ENCODE results near the gene MUCL3. TPM values are rescaled to one million over a fixed set of nuclear protein-coding genes. Genes with fewer than 3 reads are reported as not detected.

Gene MUCL3
- total and polyA plus RNA-seq, 10 of the 15 experiments (the other 5 are each of a cell fraction or from before 2014, with no cell fraction given), result 0.03 to 1.4 (median 0.61) TPM

GRCh38 chr6:30917041-30917440 is 23.7 kb upstream of the MUCL3 start:
- H3K36me3 ChIP-seq (ENCODE audit: control insufficient read depth in 2 of 2, insufficient read depth in 2 of 2, low read length in 1 of 2), result peaks cover 11 to 13% of the 10 kb centered on the region in 2 experiments; a peak in 3 of 4 replicates
- intact Hi-C loops (cut with micrococcal nuclease; ENCODE audit: unreplicated experiment), result loop anchor here (5.0 kb wide), 1 partner anchor 165 kb away; no protein-coding TSS in a partner anchor

GRCh38 chr6:30917487-30917886 is 23.3 kb upstream of the MUCL3 start:
- H3K9me3 ChIP-seq (replicated peaks; ENCODE audit: control insufficient read depth, insufficient read depth, low read length), result no peaks in the 10 kb centered on the region
- SMC1A ChIA-PET (ENCODE audit: uncharacterized antibody, unreplicated experiment), result interaction anchor here (0.9 to 7.9 kb wide), 6 partner anchors 22 to 169 kb away, joined by 3 to 141 read pairs (median 18); no protein-coding TSS in a partner anchor
- RAD21 ChIA-PET (ENCODE audit: unreplicated experiment), result interaction anchor here (1.8 to 3.2 kb wide), 2 partner anchors 153 to 154 kb away, joined by 4 to 29 read pairs; no protein-coding TSS in a partner anchor
- ATAC-seq, result no peak
- intact Hi-C loops (cut with micrococcal nuclease; ENCODE audit: unreplicated experiment), result loop anchor here (5.0 kb wide), 1 partner anchor 165 kb away; no protein-coding TSS in a partner anchor
- no peaks in the 10 kb centered on the region for H3K27me3 ChIP-seq (replicated peaks in 1 of 2; ENCODE audit: control insufficient read depth in 2 of 2, insufficient read depth in 2 of 2, low read length in 1 of 2)
- no peak overlapping the region for H3K4me2 ChIP-seq (ENCODE audit: control insufficient read depth, insufficient read depth)
- H3K9ac ChIP-seq (ENCODE audit: control insufficient read depth, insufficient read depth, low read length), result no peak overlapping the region
- CTCF ChIA-PET, result interaction anchor here (0.6 to 9.3 kb wide), 8 partner anchors 9 to 258 kb away, joined by 3 to 119 read pairs (median 36); no protein-coding TSS in a partner anchor
- 93% methylated on average over 8 of the region's 8 CpGs for WGBS (ENCODE audit: insufficient coverage, insufficient replicate concordance, low lambda C conversion rate, missing lambda C conversion rate)
- no peak for DNase-seq (ENCODE audit: low read depth, low spot score)
- H3K4me1 ChIP-seq (ENCODE audit: control insufficient read depth, insufficient read depth, low read length), result peaks cover 3% of the 10 kb centered on the region; the same call in 1 of the 2 replicates
- TF ChIP-seq POLR2A (IDR thresholded peaks at IDR 0.05; ENCODE audit: low read depth, low read length) (no peak), IRF4 (IDR thresholded peaks at IDR 0.05; ENCODE audit: low read depth, low read length) (no peak), FOXK2 (IDR thresholded peaks at IDR 0.05) (no peak), EED (IDR thresholded peaks at IDR 0.05; ENCODE audit: low read depth) (no peak), ZNF24 (IDR thresholded peaks at IDR 0.05) (no peak), TBL1XR1 (IDR thresholded peaks at IDR 0.05; ENCODE audit: low read depth, low read length) (no peak), ASH2L (IDR thresholded peaks at IDR 0.05; ENCODE audit: borderline replicate concordance, low read depth) (no peak), IKZF2 (IDR thresholded peaks at IDR 0.05) (no peak), PAX8 (IDR thresholded peaks at IDR 0.05) (no peak), USF1 (IDR thresholded peaks at IDR 0.05; ENCODE audit: borderline replicate concordance, extremely low read length, insufficient read depth, low read depth, low read length) (no peak), POU2F2 (IDR thresholded peaks at IDR 0.05; ENCODE audit: borderline replicate concordance, low read depth, low read length) (no peak), BCL3 (IDR thresholded peaks at IDR 0.05; ENCODE audit: borderline replicate concordance, insufficient read depth, low read depth, low read length, poor library complexity, severe bottlenecking) (no peak), MYB (IDR thresholded peaks at IDR 0.05; ENCODE audit: borderline replicate concordance, low read depth, low read length) (no peak)
- H3K4me3 ChIP-seq, result no peak overlapping the region
- in situ Hi-C loops (cut with MboI), result loop anchor here (5.0 kb wide), 1 partner anchor 160 kb away; no protein-coding TSS in a partner anchor
- peaks cover 15% of the 10 kb centered on the region in 2 experiments; a peak in 3 of 4 replicates for H3K36me3 ChIP-seq (ENCODE audit: control insufficient read depth in 2 of 2, insufficient read depth in 2 of 2, low read length in 1 of 2)
- no peak for FAIRE-seq
- no peaks in the 10 kb centered on the region for H4K20me1 ChIP-seq (ENCODE audit: control insufficient read depth, insufficient read depth)
- no peak overlapping the region for H2AFZ ChIP-seq (ENCODE audit: control insufficient read depth, low read depth, low read length)
- BruUV-seq (replicated peaks), result no TSS peak
- peaks cover 9% of the 10 kb centered on the region for H3K79me2 ChIP-seq (ENCODE audit: control insufficient read depth, insufficient read depth, low read length)
- POLR2A ChIA-PET, result no interaction called here
- no peak overlapping the region for H3K27ac ChIP-seq (ENCODE audit: control insufficient read depth, insufficient read depth)

More at GRCh38 chr6:30917041-30917440, 23.7 kb upstream of the MUCL3 start:
- Histone ChIP-seq H3K4me1 (ENCODE audit: control insufficient read depth, insufficient read depth, low read length) (peaks cover 3% of the 10 kb centered on the region; the same call in 1 of the 2 replicates), H2AFZ (ENCODE audit: control insufficient read depth, low read depth, low read length) (no peak overlapping the region), H3K9me3 (replicated peaks; ENCODE audit: control insufficient read depth, insufficient read depth, low read length) (no peaks in the 10 kb centered on the region), H3K4me2 (ENCODE audit: control insufficient read depth, insufficient read depth) (no peak overlapping the region), H3K4me3 (no peak overlapping the region), H3K9ac (ENCODE audit: control insufficient read depth, insufficient read depth, low read length) (no peak overlapping the region), H3K27me3 (replicated peaks in 1 of 2; ENCODE audit: control insufficient read depth in 2 of 2, insufficient read depth in 2 of 2, low read length in 1 of 2) (no peaks in the 10 kb centered on the region), H3K79me2 (ENCODE audit: control insufficient read depth, insufficient read depth, low read length) (peaks cover 9% of the 10 kb centered on the region), H3K27ac (ENCODE audit: control insufficient read depth, insufficient read depth) (no peak overlapping the region), H4K20me1 (ENCODE audit: control insufficient read depth, insufficient read depth) (no peaks in the 10 kb centered on the region)
- CTCF ChIA-PET, result interaction anchor here (0.6 to 9.3 kb wide), 11 partner anchors 9 to 258 kb away, joined by 3 to 122 read pairs (median 18); no protein-coding TSS in a partner anchor
- in situ Hi-C loops (cut with MboI), result loop anchor here (5.0 kb wide), 1 partner anchor 160 kb away; no protein-coding TSS in a partner anchor
- 95% methylated on average over 7 of the region's 7 CpGs for WGBS (ENCODE audit: insufficient coverage, insufficient replicate concordance, low lambda C conversion rate, missing lambda C conversion rate)
- FAIRE-seq, result no peak
- no TSS peak for BruUV-seq (replicated peaks)
- DNase-seq (ENCODE audit: low read depth, low spot score), result no peak
- RAD21 ChIA-PET (ENCODE audit: unreplicated experiment), result interaction anchor here (0.6 to 4.4 kb wide), 4 partner anchors 86 to 170 kb away, joined by 3 to 52 read pairs (median 16); no protein-coding TSS in a partner anchor
- SMC1A ChIA-PET (ENCODE audit: uncharacterized antibody, unreplicated experiment), result interaction anchor here (0.9 to 7.9 kb wide), 6 partner anchors 21 to 170 kb away, joined by 3 to 141 read pairs (median 18); no protein-coding TSS in a partner anchor
- no peak for ATAC-seq
- TF ChIP-seq BHLHE40 (IDR thresholded peaks at IDR 0.05; ENCODE audit: borderline replicate concordance in 1 of 2, low read depth in 2 of 2, low read length in 1 of 2), result no peak
- POLR2A ChIA-PET, result no interaction called here
